SK-N-SH (cell line): Measurements from ENCODE around the gene IMPA2.

ENCODE experiments used
- EP300 ChIP-seq, 2 experiments: IDR thresholded peaks; 2 replicates each; pipeline versions ENCODE4 v1.4.0 to v1.6.1; 2012; ENCODE audit warnings: borderline replicate concordance in 1 of 2, low read depth in 1 of 2, low read length in 1 of 2
- GABPA ChIP-seq: IDR thresholded peaks from 2 replicates; pipeline ENCODE4 v1.4.0; 2012; ENCODE audit warnings: low read depth, mild to moderate bottlenecking
- JUND ChIP-seq: IDR thresholded peaks from 2 replicates; pipeline ENCODE4 v1.4.0; 2012
- MXI1 ChIP-seq: IDR thresholded peaks from 2 replicates; pipeline ENCODE4 v1.6.1; 2012; ENCODE audit warnings: mild to moderate bottlenecking, low read depth, low read length, improper control_type of control experiment
- RAD21 ChIP-seq: IDR thresholded peaks from 2 replicates; pipeline ENCODE4 v1.6.1; 2012; ENCODE audit warnings: mild to moderate bottlenecking, low read length
- RCOR1 ChIP-seq: fragments of 150-350 bp; IDR thresholded peaks from 2 replicates; pipeline ENCODE4 v1.6.1; 2017; ENCODE audit warnings: antibody characterized with exemption, low read length
- REST ChIP-seq: IDR thresholded peaks from 2 replicates; pipeline ENCODE4 v1.6.1; 2012; ENCODE audit warnings: mild to moderate bottlenecking, low read depth, low read length, moderate library complexity
- RFX5 ChIP-seq: IDR thresholded peaks from 2 replicates; pipeline ENCODE4 v1.6.1; 2012; ENCODE audit warnings: mild to moderate bottlenecking, improper control_type of control experiment, low read length
- TAF1 ChIP-seq: IDR thresholded peaks from 2 replicates; pipeline ENCODE4 v1.6.1; 2012; ENCODE audit warnings: low read depth, mild to moderate bottlenecking, low read length, moderate library complexity, borderline replicate concordance
- TCF12 ChIP-seq: IDR thresholded peaks from 2 replicates; pipeline ENCODE4 v1.4.0; 2012
- USF1 ChIP-seq: IDR thresholded peaks from 2 replicates; pipeline ENCODE4 v1.4.0; 2012; ENCODE audit warnings: low read depth, borderline replicate concordance
- TF ChIP-seq, protein P1 (sequence below): fragments of 200-600 bp; sonication (generic); IDR thresholded peaks from 2 replicates; pipeline ENCODE4 v1.6.1; 2017; ENCODE audit warnings: antibody characterized with exemption, mild to moderate bottlenecking, moderate library complexity

DNA sequence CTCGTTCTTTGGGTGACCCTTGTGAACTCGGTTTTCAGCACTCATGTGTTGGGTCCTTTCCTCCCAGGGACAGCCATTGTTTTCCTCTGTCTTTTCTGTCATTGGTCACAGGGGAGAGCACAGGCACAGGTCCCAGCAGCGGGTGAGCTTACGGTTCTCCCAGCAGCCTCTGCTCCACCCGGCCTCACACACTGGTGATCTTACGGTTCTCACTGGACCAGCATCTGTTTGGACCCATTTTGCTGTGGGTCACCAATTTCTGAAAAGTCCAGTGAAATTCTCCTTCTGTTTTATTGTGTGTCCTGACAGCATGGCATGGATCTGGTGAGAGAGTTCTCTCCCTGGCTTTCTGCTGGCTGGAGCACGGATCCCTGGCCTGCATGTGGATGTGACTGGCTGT lies 62.5 kb downstream of the IMPA2 start:
- TF ChIP-seq, protein P1, sequence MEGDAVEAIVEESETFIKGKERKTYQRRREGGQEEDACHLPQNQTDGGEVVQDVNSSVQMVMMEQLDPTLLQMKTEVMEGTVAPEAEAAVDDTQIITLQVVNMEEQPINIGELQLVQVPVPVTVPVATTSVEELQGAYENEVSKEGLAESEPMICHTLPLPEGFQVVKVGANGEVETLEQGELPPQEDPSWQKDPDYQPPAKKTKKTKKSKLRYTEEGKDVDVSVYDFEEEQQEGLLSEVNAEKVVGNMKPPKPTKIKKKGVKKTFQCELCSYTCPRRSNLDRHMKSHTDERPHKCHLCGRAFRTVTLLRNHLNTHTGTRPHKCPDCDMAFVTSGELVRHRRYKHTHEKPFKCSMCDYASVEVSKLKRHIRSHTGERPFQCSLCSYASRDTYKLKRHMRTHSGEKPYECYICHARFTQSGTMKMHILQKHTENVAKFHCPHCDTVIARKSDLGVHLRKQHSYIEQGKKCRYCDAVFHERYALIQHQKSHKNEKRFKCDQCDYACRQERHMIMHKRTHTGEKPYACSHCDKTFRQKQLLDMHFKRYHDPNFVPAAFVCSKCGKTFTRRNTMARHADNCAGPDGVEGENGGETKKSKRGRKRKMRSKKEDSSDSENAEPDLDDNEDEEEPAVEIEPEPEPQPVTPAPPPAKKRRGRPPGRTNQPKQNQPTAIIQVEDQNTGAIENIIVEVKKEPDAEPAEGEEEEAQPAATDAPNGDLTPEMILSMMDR, result no peak
- TF ChIP-seq TAF1 (no peak), RAD21 (no peak), REST (no peak), JUND (no peak), GABPA (no peak), USF1 (no peak), RCOR1 (no peak), RFX5 (no peak), EP300 (IDR thresholded peaks at IDR 0.05; ENCODE audit: borderline replicate concordance in 1 of 2, low read depth in 1 of 2, low read length in 1 of 2) (no peak), MXI1 (no peak), TCF12 (no peak)
